Tibial nerve (tissue), 4 donors: Measurements from ENCODE around the gene ZNRF1. TPM values are rescaled to one million over a fixed set of nuclear protein-coding genes. Genes with fewer than 3 reads are reported as not detected.
A peak's percentile ranks its signal among the peaks of the same experiment; 100 is the strongest.

Experiments used
- DNase-seq, 2 donors: peaks; one replicate each; pipeline ENCODE4 v3.0.0-alpha.2; 2019; ENCODE audit warnings: low spot score in 2 of 2
- H3K27ac ChIP-seq, 4 donors: fragments of 200-600 bp; sonication (generic) in 3 of 4; one replicate each; pipeline ENCODE4 v1.5.1; 2017 to 2019; ENCODE audit warnings: mild to moderate bottlenecking in 1 of 4
- H3K27me3 ChIP-seq, 2 donors: fragments of 200-600 bp; sonication (generic) in 1 of 2; one replicate each; pipeline versions ENCODE4 v1.5.1 to v1.6.0; 2017 to 2019
- H3K36me3 ChIP-seq, 3 donors: fragments of 200-600 bp; sonication (generic); one replicate each; pipeline ENCODE4 v1.5.1; 2018 to 2019
- H3K4me1 ChIP-seq, 4 donors: fragments of 200-600 bp; sonication (generic) in 3 of 4; one replicate each; pipeline ENCODE4 v1.5.1; 2017 to 2019
- H3K4me3 ChIP-seq, 4 donors: fragments of 200-600 bp; sonication (generic) in 3 of 4; one replicate each; pipeline ENCODE4 v1.5.1; 2017 to 2019; ENCODE audit warnings: mild to moderate bottlenecking in 1 of 4, moderate library complexity in 1 of 4
- H3K9me3 ChIP-seq, 4 donors: fragments of 200-600 bp; sonication (generic) in 3 of 4; one replicate each; pipeline ENCODE4 v1.5.1; 2017 to 2019
- CTCF ChIP-seq, 5 experiments: fragments of 200-600 bp in 3 of 5; fragments of 450-650 bp in 2 of 5; sonication (generic) in 3 of 5; IDR thresholded peaks; one replicate each; pipeline ENCODE4 v1.5.1; 2016 to 2019; ENCODE audit warnings: antibody characterized with exemption in 5 of 5, mild to moderate bottlenecking in 3 of 5, moderate library complexity in 2 of 5
- EP300 ChIP-seq, 2 donors: sonication (generic); formaldehyde crosslinking; IDR thresholded peaks; one replicate each; pipeline ENCODE4 v1.6.1; 2017; ENCODE audit warnings: antibody characterized with exemption in 2 of 2, mild to moderate bottlenecking in 1 of 2
- POLR2A ChIP-seq, 2 donors: fragments of 450-650 bp; IDR thresholded peaks; one replicate each; pipeline ENCODE4 v1.6.1; 2017; ENCODE audit warnings: antibody characterized with exemption in 2 of 2, mild to moderate bottlenecking in 2 of 2, moderate library complexity in 2 of 2
- WGBS, 2 donors: methylation state at CpG; one replicate each; pipeline ENCODE4 v1.1.5; 2018; 5-methylcytosine and 5-hydroxymethylcytosine counted together
- total RNA-seq, 4 donors: library from RNA; depleted of rRNA; stranded (reverse); fragments of >200 nt; gene quantifications; one replicate each; pipeline ENCODE4 v1.1.0, GENCODE V29; 2016

The ZNRF1 gene
- total RNA-seq, 4 donors from 2014 or later = 10.3 to 31.4 (median 14.7) TPM

- H3K4me3 ChIP-seq = no peak overlapping the region
- no peak for DNase-seq
- WGBS, 2 donors = 95 to 97% methylated on average over 4 of the region's 4 CpGs
- no peaks in the 10 kb centered on the region for H3K9me3 ChIP-seq
- peaks cover 0 to 38% (median 8%) of the 10 kb centered on the region in 4 donors for H3K4me1 ChIP-seq
- TF ChIP-seq EP300 (IDR thresholded peaks at IDR 0.05) = no peak
- TF ChIP-seq POLR2A (IDR thresholded peaks at IDR 0.05) = no peak
- no peak for TF ChIP-seq CTCF (IDR thresholded peaks at IDR 0.05)
- no peaks in the 10 kb centered on the region for H3K27me3 ChIP-seq
- no peaks in the 10 kb centered on the region for H3K36me3 ChIP-seq
- no peak overlapping the region for H3K27ac ChIP-seq
Measured at GRCh38 chr16:75048054-75048453, 49.2 kb downstream of the ZNRF1 start.

GRCh38 chr16:75048530-75048929 lies 49.7 kb downstream of the ZNRF1 start:
- Histone ChIP-seq H3K27ac (no peak overlapping the region), H3K27me3 (no peaks in the 10 kb centered on the region), H3K36me3 (no peaks in the 10 kb centered on the region), H3K9me3 (no peaks in the 10 kb centered on the region), H3K4me1 (peaks cover 0 to 34% (median 8%) of the 10 kb centered on the region in 4 donors), H3K4me3 (no peak overlapping the region)
- DNase-seq = no peak
- TF ChIP-seq EP300 (IDR thresholded peaks at IDR 0.05) (no peak), CTCF (IDR thresholded peaks at IDR 0.05) (no peak), POLR2A (IDR thresholded peaks at IDR 0.05) (no peak)
- WGBS, 2 donors = 82 to 86% methylated on average over 8 of the region's 8 CpGs

GRCh38 chr16:75052481-75053202 lies 53.8 kb downstream of the ZNRF1 start:
- Histone ChIP-seq H3K27me3 (no peaks in the 10 kb centered on the region), H3K27ac (no peak overlapping the region), H3K4me1 (peaks cover 0 to 20% (median 10%) of the 10 kb centered on the region in 4 donors), H3K36me3 (no peaks in the 10 kb centered on the region), H3K9me3 (no peaks in the 10 kb centered on the region), H3K4me3 (no peak overlapping the region)
- TF ChIP-seq CTCF (IDR thresholded peaks at IDR 0.05) = no peak
- no peak for TF ChIP-seq POLR2A (IDR thresholded peaks at IDR 0.05)
- TF ChIP-seq EP300 (IDR thresholded peaks at IDR 0.05) = no peak
- 89 to 92% methylated on average over 6 of the region's 6 CpGs for WGBS, 2 donors
- no peak for DNase-seq

GRCh38 chr16:75053791-75054555 lies 55.1 kb downstream of the ZNRF1 start:
- Histone ChIP-seq H3K36me3 (no peaks in the 10 kb centered on the region), H3K9me3 (no peaks in the 10 kb centered on the region), H3K27ac (peak overlapping the region in 1 of 4 donors; percentile 56), H3K4me3 (no peak overlapping the region), H3K4me1 (peaks cover 0 to 12% (median 10%) of the 10 kb centered on the region in 4 donors), H3K27me3 (no peaks in the 10 kb centered on the region)
- WGBS, 2 donors = 66 to 72% methylated on average over 4 of the region's 4 CpGs
- DNase-seq = peak; percentile 27 to 37
- TF ChIP-seq CTCF (IDR thresholded peaks at IDR 0.05) (no peak), EP300 (IDR thresholded peaks at IDR 0.05) (no peak), POLR2A (IDR thresholded peaks at IDR 0.05) (no peak)

GRCh38 chr16:75054556-75054947 lies 55.7 kb downstream of the ZNRF1 start:
- no peaks in the 10 kb centered on the region for H3K27me3 ChIP-seq

More at GRCh38 chr16:75054556-75054947, 55.7 kb downstream of the ZNRF1 start:
- DNase-seq = no peak
- Histone ChIP-seq H3K4me1 (peaks cover 0 to 12% (median 10%) of the 10 kb centered on the region in 4 donors), H3K4me3 (no peak overlapping the region), H3K27ac (peak overlapping the region in 1 of 4 donors; percentile 56), H3K9me3 (no peaks in the 10 kb centered on the region), H3K36me3 (no peaks in the 10 kb centered on the region)
- 57 to 74% methylated on average over 2 of the region's 2 CpGs for WGBS, 2 donors
- TF ChIP-seq CTCF (IDR thresholded peaks at IDR 0.05) = no peak
- no peak for TF ChIP-seq EP300 (IDR thresholded peaks at IDR 0.05)
- TF ChIP-seq POLR2A (IDR thresholded peaks at IDR 0.05) = no peak
